GM18498 (cell line): ENCODE results near the gene KCNG1.

Experiments used
- ATAC-seq: cut with Tn5 transposase; IDR thresholded peaks from one replicate; pipeline ENCODE4 v1.9.1; 2021; ENCODE audit warnings: mild to moderate bottlenecking, moderate library complexity; ENCODE audit not compliant: unreplicated experiment

The KCNG1 gene

DNA sequence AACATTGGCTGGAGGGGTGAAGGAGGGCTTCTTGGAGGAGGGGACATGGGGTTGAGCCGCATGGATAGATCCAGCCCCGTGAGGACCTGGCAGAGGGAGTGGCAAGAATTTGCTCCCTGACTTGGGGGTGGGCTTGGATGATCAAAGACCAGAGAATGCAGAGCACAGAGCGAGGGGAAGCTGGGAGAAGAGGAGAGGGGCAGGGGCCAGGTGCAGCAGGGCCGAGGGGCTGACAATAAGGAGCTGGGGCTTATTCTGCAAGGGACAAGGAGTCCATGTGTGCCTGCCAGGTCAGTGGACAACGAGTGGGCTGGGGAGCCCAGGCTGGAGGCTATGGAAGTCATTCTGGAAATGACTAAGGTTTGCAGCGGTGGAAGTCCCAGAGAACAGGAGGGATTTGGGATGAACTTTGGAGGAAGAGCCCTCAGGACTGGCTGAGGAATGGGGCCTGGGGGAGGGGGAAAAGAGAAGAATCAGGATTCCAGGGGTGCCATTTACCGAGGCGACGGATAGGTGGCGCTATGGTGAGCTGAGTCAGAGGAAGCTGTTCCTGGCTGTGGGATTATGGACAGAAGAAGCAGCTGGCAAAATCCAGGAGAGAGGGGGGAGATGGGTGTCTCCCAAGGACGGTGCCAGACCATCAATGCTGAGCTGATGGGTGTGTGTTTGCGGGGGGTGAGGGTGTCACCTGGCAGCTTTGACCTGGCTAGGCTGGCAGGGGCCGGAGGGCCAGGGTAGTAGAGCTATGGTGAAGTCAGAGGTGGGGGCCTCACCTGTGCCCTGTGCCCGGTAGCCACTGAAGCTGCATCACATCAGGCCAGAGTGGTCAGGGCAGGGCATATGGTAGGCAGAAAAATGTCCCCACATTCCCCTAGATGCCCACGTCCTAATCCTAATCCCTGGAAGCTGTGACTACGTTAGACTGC is 7.8 kb downstream of the KCNG1 start:
- ATAC-seq = no peak

- no peak for ATAC-seq
Measured at GRCh38 chr20:51013577-51014330, 9.2 kb downstream of the KCNG1 start.

DNA sequence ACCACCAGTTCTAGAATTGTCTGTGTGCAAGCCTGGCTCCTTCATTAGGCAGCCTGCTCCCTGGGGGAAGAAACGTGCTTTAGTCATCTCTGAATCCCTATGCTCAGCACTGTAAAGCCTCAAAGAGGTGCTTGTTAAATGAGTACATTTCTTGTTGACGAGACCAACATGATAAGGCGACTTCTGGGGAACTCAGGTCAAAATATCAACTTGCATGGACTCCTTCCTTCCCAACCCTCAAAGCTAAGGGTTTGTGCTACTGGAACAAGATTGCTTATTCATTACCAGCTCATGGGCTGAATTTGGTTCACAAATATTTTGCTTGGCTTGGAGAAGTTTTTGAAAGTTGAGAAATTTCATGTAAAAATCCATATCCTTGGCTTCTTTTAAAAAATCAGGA is 10.6 kb downstream of the KCNG1 start:
- ATAC-seq = no peak

GRCh38 chr20:51011479-51011878 is 11.4 kb downstream of the KCNG1 start:
- no peak for ATAC-seq

DNA sequence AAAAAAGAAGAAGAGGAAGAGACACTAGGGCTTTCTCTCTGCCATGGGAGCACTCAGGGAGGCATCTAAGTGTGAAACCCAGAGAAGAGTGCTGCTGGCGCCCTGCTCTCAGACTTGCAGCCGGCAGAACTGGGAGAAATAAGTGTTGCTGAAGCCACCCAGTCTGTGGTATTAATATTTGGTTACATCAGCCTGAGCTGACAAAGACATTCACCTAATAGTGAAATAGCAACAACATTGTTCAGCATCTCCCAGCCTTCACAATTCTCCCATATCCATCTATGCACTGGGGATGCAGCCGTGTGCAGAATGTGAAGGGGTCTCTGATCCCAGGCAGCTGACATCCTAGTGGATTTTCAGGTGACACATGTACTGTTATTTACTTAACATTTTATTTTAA is 12.0 kb downstream of the KCNG1 start:
- no peak for ATAC-seq

DNA sequence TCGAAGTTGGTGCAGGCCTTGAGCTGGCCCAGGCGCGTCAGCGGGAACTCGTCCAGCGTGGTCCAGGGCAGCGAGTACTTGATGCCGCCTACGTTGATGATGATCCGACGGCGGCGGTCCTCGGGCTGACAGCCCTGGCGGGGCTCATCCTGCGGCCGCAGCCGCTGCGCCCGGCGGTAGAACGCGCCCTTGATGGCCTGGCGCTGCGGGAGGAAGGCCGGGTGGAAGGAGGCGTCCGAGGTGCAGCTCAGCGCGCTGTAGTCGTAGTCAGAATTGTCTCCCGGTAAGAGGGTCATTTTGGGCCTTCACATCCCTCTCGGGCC is 12.9 kb downstream of the KCNG1 start:
- no peak for ATAC-seq

GRCh38 chr20:51009303-51010042 is 13.4 kb downstream of the KCNG1 start:
- ATAC-seq = no peak

DNA sequence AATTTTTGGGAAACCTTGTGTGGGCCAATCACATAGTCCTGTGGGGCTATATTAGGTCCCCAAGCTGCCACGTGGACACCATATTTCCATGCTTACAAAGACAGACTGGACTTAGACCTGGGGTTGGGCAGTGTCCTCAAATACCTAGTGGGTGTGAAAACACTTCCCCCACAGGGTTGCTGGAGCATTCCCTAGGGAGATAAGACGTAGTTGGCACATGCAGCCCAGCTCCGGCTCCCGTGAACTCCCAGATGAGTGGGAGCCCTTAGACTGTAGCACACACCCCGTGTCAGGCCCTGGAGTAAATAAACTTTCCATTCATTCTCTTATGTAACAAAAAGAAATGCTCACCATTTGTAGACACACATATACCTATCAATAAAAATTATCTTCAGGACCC is 14.2 kb downstream of the KCNG1 start:
- no peak for ATAC-seq

GRCh38 chr20:51005214-51005613 is 17.7 kb downstream of the KCNG1 start:
- ATAC-seq = no peak

- no peak for ATAC-seq
Measured at GRCh38 chr20:51004781-51005180, 18.1 kb downstream of the KCNG1 start.

DNA sequence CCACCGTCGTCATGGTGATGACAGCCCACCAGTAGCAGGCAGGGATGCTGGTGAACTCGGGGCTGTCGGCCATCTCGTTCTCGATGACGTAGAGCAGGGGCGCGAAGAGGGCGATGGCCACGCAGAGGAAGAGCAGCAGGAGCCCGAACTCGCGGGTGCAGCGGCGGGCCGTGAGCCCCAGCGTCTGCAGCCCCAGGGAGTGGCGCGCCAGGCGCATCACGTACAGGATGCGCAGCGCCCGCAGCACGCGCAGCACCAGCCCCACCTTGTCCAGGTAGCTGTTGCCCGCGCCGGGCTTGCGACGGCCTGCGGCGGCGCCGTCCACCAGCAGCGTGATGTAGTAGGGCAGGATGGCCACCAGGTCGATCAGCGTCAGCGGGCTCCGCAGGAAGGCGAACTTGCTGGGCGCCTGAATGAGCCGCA is 18.6 kb downstream of the KCNG1 start:
- no peak for ATAC-seq

DNA sequence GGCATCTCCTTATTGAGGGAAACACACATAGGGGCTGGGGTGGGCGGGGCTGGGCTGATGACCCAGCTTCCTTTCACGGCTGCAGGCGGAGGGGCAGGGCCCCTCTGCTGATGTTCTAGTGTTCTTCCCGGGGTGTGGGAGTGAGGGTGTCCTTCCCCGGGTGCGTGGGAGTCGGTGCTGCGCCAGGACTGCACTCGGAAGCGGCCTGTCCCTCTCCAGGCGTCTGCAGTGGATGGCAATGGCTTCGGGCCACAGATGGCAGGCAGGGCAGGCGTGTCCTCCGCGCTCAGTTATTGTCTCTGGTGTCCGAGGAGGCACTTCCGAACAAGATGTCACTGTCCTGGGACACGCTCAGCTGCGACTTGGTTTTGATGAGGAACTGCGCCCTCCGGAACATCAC is 19.2 kb downstream of the KCNG1 start:
- ATAC-seq = no peak

GRCh38 chr20:51002633-51003032 is 20.3 kb downstream of the KCNG1 start:
- ATAC-seq = no peak

DNA sequence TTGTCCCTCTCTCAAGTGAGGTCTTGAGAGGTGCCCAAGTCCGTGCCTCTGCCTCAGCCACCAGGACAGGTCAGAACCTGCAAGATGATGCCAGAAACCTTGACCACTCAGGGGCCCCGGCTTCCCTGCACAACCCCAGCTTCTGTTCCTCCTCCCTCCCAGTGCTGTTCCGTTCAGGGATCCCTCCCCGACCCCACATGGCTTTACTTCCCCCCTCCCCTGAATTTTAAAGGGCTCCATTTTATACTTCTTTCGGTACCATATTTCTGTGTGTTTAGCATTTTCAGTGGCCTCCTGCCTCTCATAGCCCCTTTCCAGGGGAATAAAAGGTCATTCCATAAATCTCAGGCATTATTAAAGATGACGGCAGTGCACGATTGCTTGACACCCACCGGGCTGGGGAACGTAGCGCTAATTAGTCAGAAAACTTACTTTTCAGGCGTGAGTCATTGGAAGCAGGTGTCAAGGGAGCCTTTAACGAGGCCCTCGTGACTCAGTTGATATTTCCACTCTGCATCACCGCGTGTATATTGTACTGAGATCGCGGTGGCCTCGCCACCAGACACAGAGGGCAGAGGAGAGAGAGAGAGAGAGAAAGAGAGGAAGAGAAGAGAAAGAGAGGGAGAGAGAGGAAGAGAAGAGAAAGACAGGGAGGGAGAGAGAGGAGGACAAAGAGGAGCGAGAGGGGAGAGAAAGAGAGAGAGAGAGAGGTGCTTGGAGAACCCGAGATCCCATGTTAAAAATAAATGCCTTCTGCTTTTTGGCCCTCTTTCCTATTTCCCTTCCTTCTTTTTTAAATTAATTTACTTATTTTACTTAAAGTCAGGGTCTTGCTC is 21.3 kb downstream of the KCNG1 start:
- no peak for ATAC-seq

DNA sequence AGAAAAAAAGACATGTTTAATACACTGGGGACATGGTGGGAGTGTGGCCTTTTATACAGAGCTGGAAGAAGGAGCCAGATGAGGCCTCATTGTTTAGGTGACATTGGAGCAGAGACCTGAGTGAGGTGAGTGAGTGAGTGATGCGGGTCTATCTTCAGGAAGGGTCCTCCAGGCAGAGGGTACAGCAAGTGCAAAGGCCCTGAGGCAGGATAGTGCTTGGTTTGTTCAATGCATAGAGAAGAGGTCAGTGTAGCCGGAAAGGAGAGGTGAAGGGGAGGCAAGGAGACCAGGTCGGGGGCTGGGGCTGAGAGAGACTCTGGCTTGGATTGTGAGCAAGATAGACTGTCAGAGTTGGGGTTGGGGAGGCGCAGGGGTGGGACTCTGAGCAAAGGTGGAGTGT is 23.6 kb downstream of the KCNG1 start:
- ATAC-seq = no peak

DNA sequence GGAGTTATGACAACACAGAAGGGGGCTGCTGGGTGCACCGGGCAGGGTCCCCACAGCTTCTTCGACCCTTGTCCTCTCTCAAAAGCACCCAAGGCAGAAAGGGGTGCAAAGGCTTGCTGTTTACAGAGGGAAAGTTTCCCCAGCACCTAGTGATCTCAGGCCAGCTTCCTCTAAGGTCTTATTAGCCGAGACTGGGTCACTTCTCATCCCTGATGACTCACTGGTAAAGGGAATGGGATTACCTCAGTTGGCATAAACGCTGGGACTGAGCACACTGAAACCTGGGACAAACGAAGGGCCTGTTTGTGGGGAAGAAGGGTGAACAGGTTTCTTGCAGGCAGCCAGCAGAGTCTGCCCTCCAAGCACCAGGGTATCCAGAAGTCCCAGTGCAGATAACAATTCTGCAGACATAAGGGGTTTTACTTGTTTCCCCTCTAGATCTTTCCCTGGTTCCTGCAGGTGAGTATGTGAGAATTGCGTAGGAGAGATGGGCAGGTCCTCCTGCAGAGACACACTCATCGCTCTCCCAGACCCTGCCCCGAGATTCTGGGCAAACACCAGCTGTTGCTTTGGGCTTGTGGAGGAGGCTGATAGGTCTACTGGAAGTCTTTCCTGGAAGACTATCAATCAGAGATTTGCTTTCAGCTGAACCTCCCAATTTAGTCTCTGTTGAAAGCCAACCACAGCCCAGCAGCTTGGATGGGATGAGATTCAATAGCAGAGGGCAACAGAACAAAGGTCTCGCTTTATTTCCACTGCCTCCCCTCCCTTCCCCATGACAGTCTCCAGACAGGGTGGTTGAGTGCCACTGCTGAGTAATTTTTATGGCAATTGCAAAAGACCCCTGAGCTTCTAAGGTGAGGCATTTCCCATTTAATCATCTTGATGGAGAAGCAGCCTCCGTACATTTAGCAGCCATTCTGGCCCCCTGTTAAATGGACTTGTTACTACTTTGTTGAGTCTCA is 25.7 kb downstream of the KCNG1 start:
- no peak for ATAC-seq

DNA sequence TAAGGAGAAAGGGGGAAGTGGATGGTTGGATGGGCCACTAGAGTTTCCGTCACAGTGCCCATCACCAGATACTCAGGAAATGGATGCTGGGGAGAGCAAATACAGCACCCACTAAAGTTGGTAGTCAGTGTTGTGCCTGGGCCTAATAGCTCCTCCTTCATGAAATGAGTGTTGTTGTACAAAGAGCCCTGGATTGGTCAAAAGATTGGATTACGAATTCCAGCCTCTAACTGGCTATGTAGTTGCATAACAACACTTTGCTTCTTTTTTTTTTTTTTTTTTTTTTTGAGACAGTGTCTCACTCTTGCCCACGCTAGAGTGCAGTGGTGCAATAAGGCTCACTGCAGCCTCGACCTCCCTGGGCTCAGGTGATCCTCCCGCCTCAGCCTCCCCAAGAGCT is 27.4 kb downstream of the KCNG1 start:
- ATAC-seq = no peak

DNA sequence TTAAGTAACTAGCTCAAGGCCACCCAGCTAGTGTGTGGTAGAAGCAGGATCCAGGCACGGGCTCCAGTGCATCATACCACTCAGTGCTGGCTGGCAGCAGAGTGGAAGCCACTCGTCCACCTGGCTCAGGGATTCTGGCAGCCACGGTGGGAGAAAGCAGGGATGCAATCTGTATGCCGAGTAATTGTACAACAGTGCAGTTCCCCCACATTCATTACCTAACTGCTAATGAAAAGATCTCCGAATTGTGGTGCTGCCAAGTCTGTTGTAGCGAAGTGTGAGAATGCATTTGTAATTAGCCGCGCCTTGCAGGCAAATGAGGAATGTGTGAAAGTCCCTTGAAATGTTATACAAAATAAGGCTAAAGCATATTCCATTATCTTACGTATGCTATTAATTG is 29.0 kb downstream of the KCNG1 start:
- ATAC-seq = no peak

DNA sequence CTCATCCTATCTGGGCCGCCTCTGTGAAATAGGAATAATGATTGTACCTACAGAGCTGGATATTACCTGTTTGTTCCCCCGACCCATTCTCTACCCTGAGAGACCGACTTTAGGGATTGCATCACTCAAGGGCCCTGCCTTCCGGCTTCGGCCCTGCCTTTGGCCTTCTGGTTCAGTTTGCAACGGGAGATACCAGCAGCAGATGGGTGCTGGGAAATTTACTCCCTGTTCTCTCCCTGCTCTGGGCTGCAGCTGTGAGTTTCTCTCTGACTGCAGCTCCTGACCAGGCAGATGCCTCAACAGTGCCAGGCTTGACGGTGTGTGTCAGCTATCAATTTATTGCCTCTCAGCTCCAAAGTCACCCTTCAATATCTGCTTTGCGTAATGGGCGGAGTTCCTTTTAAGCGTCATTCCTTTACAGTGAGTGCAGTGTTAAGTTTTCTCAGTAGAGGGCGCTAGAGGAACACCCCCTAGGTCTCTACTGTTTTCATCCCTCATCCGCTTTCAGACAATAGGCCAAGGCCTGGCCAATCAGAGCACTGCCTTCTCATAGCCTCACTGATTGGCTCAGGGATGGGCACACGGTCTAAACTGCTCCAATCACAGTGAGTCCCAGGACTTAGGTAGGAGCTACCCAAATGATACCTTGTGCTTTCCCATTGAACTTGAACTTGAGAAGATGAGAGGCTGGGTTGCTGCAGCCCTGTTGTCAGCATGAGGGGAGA is 30.0 kb downstream of the KCNG1 start:
- peak; percentile 72 for ATAC-seq
